LNCAP (cell line): ENCODE measurements around the gene CNPY2.

Source experiments
- TF ChIP-seq, protein P1 (sequence below): fragments of 450-650 bp; IDR thresholded peaks from 2 replicates; pipeline ENCODE4 v1.5.1; 2017; ENCODE audit warnings: mild to moderate bottlenecking

CNPY2 gene

DNA sequence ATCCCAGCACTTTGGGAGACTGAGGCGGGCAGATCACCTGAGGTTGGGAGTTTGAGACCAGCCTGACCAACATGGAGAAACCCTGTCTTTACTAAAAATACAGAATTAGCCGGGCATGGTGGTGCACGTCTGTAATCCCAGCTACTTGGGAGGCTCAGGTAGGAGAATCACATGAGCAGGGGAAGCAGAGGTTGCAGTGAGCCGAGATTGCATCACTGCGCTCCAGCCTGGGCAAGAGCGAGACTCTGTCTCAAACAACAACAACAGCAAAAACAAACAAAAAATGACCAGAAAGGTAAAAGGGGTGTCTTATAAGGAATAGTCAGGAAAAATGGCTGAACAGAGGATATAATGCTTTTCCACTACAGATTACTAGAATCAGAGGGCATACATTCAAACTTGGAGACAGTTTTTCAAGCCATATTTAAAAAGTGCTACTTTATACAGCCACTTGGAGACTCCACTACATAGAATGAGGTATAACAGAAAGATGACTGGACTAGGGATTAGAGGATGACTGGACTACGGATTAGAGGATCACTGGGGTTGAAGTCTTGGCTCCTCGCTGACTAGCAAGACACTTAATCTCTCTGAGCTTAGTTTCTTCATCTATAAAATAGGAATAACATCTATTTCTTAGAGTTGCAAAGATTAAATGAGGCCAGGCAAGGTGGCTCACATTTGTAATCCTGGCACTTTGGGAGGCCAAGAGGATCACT lies 10.8 kb downstream of the CNPY2 start:
- TF ChIP-seq, protein P1, sequence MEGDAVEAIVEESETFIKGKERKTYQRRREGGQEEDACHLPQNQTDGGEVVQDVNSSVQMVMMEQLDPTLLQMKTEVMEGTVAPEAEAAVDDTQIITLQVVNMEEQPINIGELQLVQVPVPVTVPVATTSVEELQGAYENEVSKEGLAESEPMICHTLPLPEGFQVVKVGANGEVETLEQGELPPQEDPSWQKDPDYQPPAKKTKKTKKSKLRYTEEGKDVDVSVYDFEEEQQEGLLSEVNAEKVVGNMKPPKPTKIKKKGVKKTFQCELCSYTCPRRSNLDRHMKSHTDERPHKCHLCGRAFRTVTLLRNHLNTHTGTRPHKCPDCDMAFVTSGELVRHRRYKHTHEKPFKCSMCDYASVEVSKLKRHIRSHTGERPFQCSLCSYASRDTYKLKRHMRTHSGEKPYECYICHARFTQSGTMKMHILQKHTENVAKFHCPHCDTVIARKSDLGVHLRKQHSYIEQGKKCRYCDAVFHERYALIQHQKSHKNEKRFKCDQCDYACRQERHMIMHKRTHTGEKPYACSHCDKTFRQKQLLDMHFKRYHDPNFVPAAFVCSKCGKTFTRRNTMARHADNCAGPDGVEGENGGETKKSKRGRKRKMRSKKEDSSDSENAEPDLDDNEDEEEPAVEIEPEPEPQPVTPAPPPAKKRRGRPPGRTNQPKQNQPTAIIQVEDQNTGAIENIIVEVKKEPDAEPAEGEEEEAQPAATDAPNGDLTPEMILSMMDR: no peak

DNA sequence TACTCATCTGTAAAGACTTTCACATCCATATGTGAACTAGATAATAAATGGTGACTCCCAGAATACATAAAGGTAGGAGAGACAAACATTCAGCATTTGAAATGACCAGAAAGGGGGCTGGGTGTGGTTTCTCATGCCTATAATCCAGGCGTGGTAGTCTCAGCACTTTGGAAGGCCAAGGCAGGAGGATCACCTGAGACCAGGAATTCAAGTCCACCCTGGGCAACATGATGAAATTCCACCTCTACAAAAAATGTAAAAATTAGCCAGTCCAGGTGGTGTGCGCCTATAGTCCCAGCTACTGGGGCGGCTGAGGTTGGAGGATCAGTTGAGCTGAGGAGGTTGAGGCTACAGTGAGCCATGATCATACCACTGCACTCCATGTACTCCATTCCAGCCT lies 11.5 kb downstream of the CNPY2 start:
- TF ChIP-seq, protein P1: no peak

DNA sequence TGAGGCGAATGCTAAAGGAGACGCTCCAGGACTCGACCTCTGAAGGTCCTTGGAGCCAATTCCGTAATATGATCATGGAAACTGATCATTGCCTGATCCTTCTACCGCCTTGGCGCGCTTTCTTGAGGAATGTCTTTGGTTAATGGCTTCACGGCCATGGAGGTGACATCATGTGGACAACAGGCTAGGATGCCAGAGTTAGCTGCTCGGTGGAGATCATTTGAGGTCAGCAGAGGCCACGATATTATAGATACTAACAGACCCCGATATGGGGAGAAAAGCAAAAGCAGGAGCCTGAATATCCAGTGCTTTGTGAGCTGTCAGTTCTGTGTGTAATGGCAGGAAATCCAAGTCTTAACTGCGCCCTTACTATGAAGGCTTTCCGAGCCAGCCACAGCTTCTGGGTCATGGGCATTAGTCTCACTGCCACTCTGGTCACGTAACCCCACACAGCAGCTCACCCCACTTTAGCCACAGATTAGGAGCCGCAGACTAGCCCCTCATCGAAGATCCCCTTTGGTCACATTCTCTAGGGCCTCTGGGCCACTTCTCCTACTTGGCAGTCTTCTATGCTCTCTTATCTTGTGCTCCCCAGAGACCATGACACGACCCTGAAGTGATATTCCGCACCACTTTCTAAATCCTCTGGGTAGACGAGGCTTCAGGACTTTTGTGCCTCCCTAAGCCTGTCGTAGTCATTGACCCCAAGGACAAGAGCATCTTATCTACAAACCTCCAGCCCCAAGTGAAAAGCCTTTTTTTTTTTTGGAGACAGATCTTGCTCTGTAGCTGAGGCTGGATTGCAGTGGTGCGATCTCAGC lies 14.9 kb downstream of the CNPY2 start:
- TF ChIP-seq, protein P1: no peak

DNA sequence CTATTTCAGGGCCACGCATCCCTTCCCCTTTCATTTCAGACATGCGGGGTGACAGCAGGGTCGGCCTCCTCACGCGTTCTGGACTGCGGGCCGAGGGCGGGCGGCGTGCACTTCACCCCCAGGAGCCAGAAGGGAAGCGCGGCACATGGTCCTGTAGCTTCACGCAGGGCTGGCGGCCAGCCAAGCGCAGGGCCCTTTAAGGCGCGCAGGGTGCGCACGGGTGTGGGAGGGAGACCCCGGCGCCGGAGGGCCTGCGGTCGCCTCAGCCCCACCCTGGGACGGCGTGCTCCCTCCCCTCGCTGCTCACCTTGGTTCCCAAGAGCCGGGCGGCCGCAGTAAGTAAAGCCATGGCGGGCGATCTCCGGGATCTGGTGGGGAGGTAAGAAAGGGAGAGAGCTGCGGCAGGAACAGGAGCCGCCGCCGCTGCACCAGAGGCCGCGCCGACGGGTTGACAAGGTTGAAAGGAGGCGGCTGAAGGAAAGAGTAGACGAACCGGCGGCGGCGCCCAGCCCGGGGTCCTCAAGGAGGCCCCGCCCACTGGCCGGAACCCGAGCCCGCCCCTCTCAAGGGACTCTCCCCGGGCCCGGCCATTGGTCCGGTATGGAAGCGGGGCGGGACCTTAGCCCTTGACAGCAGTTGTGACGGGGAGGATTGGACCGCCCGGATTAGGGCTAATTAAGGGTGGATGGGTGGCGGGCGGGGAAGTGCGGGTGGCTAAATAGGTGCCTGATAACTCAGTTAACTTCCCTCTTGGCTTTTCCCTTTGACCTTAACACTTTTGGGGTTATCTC lies 15.7 kb downstream of the CNPY2 start, which contains the start of gene CS:
Gene CS (minus strand): TSS at position 478 of the 791 bp plus-strand sequence. CDS start 129 bp downstream, at position 349.
- TF ChIP-seq, protein P1: no peak

DNA sequence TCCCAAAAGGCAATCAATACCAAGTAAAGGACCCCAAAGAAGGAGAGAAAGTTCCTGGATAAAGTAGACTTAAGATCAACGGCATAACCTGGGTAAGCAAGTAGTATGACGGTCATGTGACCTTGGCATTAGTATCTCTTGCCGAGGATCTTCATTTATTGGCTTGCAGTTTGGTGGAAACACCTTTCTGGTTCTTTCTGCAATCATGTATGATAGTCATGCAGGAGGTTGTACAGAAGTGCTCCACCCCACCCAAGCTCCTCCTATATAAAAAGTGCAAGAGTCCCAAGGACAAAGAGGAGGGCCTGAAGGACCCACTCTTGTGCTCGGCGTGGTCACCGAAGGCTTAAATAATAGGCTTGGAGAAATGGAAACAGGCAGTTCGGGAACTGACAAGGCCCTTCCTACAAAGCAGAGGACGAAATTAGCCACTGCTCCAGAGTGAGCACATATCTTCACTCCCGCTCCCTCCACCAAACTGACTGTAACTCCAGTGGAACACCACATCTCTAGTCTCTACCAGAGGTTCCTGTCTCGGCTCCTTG lies 16.4 kb downstream of the CNPY2 start:
- TF ChIP-seq, protein P1: no peak

DNA sequence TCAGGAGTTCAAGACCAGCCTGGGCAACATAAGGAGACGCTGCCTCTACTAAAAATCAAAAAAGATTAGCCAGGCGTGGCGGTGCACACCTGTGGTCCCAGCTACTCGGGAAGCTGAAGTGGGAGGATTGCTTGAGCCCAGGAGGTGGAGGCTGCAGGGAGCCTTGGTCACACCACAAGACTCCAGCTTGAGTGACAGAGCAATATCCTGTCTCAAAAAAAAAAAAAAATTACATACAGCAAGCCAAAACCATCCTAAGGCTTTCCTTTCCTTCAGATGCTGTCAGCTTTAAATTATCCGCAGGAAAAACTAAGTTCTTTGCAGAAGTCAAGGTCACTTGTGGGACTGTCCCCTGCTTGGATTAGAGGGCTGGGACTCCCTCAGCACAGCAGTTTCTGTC lies 17.0 kb downstream of the CNPY2 start:
- TF ChIP-seq, protein P1: no peak

DNA sequence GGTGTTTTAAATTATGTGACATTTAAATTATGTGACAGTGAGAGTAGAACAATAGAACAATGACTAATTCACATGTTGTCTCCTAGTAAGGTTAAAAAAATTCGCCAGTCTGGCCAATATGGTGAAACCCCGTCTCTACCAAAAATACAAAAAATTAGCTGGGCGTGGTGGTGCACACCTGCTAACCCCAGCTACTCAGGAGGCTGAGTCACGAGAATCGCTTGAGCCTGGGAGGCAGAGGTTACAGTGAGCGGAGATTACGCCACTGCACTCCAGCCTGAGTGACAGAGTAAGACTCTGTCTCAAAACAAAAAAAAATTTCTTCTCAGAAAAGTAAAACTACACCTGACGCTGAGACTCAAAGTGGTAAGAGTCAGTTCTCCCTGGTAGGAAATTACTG lies 18.4 kb downstream of the CNPY2 start:
- TF ChIP-seq, protein P1: no peak
